ENCODE results near the gene TMEFF2.

DNA sequence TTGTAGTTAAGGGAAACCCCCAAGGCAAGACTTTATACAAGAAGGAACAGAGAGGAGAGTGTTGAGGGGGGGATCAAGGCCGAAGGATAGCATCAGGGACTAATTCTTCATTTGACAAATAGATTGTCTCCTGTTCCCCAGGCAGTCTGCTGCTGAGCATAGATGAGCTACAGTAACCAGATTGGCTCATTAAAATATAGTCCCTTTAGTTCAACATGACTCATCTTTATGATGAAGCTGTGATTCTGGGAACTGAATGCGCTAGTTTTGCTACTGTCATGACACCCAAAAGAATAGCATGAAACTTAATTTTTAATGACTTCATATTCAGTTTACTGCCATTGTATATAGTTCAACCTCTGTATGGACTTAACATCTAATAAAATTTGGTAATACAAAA is 35.5 kb downstream of the TMEFF2 start:
- TF ChIP-seq, protein P1, sequence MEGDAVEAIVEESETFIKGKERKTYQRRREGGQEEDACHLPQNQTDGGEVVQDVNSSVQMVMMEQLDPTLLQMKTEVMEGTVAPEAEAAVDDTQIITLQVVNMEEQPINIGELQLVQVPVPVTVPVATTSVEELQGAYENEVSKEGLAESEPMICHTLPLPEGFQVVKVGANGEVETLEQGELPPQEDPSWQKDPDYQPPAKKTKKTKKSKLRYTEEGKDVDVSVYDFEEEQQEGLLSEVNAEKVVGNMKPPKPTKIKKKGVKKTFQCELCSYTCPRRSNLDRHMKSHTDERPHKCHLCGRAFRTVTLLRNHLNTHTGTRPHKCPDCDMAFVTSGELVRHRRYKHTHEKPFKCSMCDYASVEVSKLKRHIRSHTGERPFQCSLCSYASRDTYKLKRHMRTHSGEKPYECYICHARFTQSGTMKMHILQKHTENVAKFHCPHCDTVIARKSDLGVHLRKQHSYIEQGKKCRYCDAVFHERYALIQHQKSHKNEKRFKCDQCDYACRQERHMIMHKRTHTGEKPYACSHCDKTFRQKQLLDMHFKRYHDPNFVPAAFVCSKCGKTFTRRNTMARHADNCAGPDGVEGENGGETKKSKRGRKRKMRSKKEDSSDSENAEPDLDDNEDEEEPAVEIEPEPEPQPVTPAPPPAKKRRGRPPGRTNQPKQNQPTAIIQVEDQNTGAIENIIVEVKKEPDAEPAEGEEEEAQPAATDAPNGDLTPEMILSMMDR (conservative IDR thresholded peaks at IDR 0.05; ENCODE audit: low read length): no peak
- TF ChIP-seq EZH2phosphoT487 (IDR thresholded peaks at IDR 0.05; ENCODE audit: borderline replicate concordance): no peak

Measured in Loucy (cell line).